Lower lobe of right lung (tissue), 2 donors: ENCODE results near the gene PIEZO2. TPM values are rescaled to one million over a fixed set of nuclear protein-coding genes. Genes with fewer than 3 reads are reported as not detected.

Experiments
- ATAC-seq, 2 donors: fragments of 200-7000 bp; cut with Tn5 transposase; one replicate each; pipeline ENCODE4 v1.9.1; 2020 to 2022; ENCODE audit warnings: mild to moderate bottlenecking in 2 of 2, moderate library complexity in 2 of 2
- DNase-seq: peaks from one replicate; pipeline ENCODE4 v3.0.0-alpha.2; 2020
- H3K27ac ChIP-seq: fragments of 200-600 bp; one replicate; pipeline ENCODE4 v1.8.0; 2022
- H3K27me3 ChIP-seq: fragments of 200-600 bp; one replicate; pipeline ENCODE4 v1.8.0; 2022; ENCODE audit warnings: low read depth
- H3K36me3 ChIP-seq: fragments of 200-600 bp; one replicate; pipeline ENCODE4 v1.8.0; 2022; ENCODE audit warnings: mild to moderate bottlenecking
- H3K4me1 ChIP-seq: fragments of 200-600 bp; one replicate; pipeline ENCODE4 v1.8.0; 2022
- H3K4me3 ChIP-seq: fragments of 200-600 bp; one replicate; pipeline ENCODE4 v1.8.0; 2022; ENCODE audit warnings: mild to moderate bottlenecking
- H3K9me3 ChIP-seq: fragments of 200-600 bp; one replicate; pipeline ENCODE4 v1.8.0; 2022
- intact Hi-C: fragments of 100-400 bp; cut with DNase I; formaldehyde crosslinking; loops from one replicate; pipeline ENCODE4 v1.11.0; 2022
- total RNA-seq: library from RNA; stranded (reverse); fragmentation: NEBNext Ultra II Directional; extraction: Animal tissue kit (Norgen Biotek cat#: 25700); gene quantifications from one replicate; pipeline ENCODE4 v1.2.1, GENCODE V29; 2021
- TF ChIP-seq, protein P1 (sequence below): fragments of 200-600 bp; IDR thresholded peaks from one replicate; pipeline ENCODE4 v1.8.0; 2022; ENCODE audit warnings: antibody characterized with exemption, mild to moderate bottlenecking
- donor health status: DM: no; HTN: yes; CAD: no; lungs with severe emphysema.

PIEZO2 gene
- total RNA-seq, 1 donor from 2014 or later: 11.1 TPM

DNA sequence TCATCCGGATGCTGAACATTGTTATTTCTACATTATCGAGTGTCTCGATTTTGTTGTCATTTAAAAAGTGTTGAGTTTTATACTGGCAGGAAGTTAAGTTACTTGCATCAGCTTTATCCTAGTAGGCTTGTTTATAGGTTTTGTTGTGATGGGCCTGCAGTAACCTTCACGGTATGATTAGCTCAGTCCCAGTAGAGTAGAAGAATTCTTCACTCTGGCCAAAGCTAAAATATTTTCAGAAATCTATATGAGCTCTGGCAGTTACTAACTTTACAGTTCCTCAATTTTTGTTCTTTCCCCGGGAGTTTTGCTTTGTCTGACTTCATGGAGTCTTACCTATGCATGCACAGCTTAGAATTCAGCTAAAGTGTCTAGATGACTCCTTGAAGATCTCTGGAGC, 328.7 kb downstream of the PIEZO2 start:
- intact Hi-C loops: no loop called here
- H3K4me3 ChIP-seq: no peak overlapping the region
- no peaks in the 10 kb centered on the region for H3K36me3 ChIP-seq
- DNase-seq (no peak), ATAC-seq (no peak)
- H3K27ac ChIP-seq: no peak overlapping the region
- peaks cover 3% of the 10 kb centered on the region for H3K27me3 ChIP-seq
- no peaks in the 10 kb centered on the region for H3K4me1 ChIP-seq
- TF ChIP-seq, protein P1, sequence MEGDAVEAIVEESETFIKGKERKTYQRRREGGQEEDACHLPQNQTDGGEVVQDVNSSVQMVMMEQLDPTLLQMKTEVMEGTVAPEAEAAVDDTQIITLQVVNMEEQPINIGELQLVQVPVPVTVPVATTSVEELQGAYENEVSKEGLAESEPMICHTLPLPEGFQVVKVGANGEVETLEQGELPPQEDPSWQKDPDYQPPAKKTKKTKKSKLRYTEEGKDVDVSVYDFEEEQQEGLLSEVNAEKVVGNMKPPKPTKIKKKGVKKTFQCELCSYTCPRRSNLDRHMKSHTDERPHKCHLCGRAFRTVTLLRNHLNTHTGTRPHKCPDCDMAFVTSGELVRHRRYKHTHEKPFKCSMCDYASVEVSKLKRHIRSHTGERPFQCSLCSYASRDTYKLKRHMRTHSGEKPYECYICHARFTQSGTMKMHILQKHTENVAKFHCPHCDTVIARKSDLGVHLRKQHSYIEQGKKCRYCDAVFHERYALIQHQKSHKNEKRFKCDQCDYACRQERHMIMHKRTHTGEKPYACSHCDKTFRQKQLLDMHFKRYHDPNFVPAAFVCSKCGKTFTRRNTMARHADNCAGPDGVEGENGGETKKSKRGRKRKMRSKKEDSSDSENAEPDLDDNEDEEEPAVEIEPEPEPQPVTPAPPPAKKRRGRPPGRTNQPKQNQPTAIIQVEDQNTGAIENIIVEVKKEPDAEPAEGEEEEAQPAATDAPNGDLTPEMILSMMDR: no peak
- peaks cover 12% of the 10 kb centered on the region for H3K9me3 ChIP-seq

DNA sequence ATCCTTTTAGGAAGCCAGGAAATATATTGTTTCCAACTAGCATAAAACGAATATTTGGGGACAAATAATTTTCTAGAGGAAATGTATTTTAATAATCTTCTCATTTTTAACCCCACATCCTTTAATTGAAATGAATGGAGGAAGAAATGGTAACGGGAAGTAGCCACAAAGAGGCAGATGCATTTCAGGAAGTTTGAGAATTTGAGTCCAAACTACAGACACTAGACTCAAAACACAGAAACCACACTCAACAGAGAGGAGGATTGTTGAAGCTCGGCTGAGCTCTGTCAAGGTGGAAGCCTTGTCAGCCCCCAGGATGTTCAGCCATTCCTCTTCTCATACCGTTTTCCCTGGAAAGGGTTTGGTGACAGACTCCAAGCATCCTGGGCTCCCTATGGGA, 335.0 kb downstream of the PIEZO2 start:
- Histone ChIP-seq H3K4me1 (no peaks in the 10 kb centered on the region), H3K36me3 (no peaks in the 10 kb centered on the region), H3K27ac (no peak overlapping the region), H3K4me3 (no peak overlapping the region), H3K27me3 (no peaks in the 10 kb centered on the region), H3K9me3 (no peaks in the 10 kb centered on the region)
- TF ChIP-seq, protein P1: no peak
- DNase-seq (no peak), ATAC-seq (no peak)
- intact Hi-C loops: no loop called here

- intact Hi-C loops: no loop called here
- Histone ChIP-seq H3K27ac (no peak overlapping the region), H3K9me3 (no peaks in the 10 kb centered on the region), H3K4me1 (no peaks in the 10 kb centered on the region), H3K36me3 (no peaks in the 10 kb centered on the region), H3K4me3 (no peak overlapping the region), H3K27me3 (no peaks in the 10 kb centered on the region)
- TF ChIP-seq, protein P1: no peak
- ATAC-seq (no peak), DNase-seq (no peak)
Measured at GRCh38 chr18:10805587-10806118, 343.7 kb downstream of the PIEZO2 start.

DNA sequence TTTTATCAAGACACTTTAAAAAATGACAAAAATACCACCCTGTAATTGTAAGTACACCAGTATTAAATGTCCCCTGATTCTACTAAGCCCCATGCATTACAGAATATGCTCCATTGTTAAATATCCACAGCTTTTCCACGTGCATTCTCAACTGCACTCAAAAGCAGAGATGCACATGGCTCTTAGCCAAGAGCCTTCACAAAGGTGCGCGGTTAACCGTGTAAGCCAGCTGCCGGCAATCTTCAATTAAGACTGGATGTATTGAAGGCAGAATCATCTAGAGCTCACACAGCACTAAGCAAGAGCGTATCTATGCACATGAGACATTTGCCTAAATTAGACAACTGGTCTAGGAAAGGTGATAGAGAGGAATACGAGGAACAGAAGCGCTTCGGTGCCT, 345.2 kb downstream of the PIEZO2 start:
- intact Hi-C loops: no loop called here
- Histone ChIP-seq H3K4me1 (no peaks in the 10 kb centered on the region), H3K27ac (no peak overlapping the region), H3K4me3 (no peak overlapping the region), H3K27me3 (no peaks in the 10 kb centered on the region), H3K36me3 (no peaks in the 10 kb centered on the region), H3K9me3 (no peaks in the 10 kb centered on the region)
- DNase-seq (no peak), ATAC-seq (no peak)
- TF ChIP-seq, protein P1: no peak

DNA sequence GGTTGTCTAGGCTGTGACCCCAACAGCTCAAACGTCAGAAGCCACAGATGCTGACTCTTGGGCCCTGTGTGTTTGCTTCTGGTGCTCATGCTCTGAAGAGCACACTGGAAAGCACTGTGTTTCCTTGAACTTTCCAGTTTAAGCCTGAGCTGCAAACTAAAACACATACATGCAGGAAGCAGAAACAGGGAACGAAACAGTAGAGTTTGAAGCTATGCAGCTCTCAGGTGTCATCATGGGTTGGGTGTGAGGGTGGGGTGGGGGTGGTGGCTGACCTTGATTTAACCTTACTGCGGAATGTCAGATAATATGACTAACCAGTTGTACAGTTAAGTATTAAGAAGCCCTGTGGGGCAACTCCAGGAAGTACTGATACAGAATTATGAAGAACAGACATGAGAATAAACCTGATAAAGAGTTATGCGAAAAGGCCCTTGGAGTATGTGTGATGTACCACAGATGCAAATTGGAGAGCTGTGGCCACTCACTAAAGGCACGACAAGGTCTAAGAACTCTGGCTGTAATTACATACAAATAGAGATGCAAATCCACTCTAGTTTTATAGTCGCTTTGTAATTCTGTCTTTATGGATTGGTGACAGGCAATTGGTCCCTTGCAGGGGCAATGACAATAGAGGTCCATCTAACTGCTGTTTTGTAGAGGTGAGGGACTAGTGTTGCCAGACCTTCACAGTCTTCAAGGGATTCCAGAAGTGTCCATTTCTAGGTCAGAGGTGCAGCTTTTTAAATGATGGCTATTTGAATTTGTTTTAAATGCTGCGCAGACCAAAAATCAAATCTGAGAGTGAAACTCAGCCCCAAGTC, 350.4 kb downstream of the PIEZO2 start:
- intact Hi-C loops: no loop called here
- no peaks in the 10 kb centered on the region for H3K27me3 ChIP-seq
- no peaks in the 10 kb centered on the region for H3K9me3 ChIP-seq
- H3K4me3 ChIP-seq: no peak overlapping the region
- no peak for DNase-seq
- no peaks in the 10 kb centered on the region for H3K36me3 ChIP-seq
- ATAC-seq: peak; percentile 54 to 72
- no peak overlapping the region for H3K27ac ChIP-seq
- TF ChIP-seq, protein P1: no peak
- no peaks in the 10 kb centered on the region for H3K4me1 ChIP-seq
